HG02981 (cell line): ENCODE data around the gene CUX1.
"Not testable (repeated sequence)": the region's sequence is repeated elsewhere in the genome, so short reads cannot be mapped to it uniquely, and the experiment has no call there.

Experiments used
- ATAC-seq: cut with Tn5 transposase; IDR thresholded peaks from one replicate; pipeline ENCODE4 v1.9.1; 2021; ENCODE audit warnings: mild to moderate bottlenecking, moderate library complexity; ENCODE audit not compliant: unreplicated experiment

Gene CUX1

DNA sequence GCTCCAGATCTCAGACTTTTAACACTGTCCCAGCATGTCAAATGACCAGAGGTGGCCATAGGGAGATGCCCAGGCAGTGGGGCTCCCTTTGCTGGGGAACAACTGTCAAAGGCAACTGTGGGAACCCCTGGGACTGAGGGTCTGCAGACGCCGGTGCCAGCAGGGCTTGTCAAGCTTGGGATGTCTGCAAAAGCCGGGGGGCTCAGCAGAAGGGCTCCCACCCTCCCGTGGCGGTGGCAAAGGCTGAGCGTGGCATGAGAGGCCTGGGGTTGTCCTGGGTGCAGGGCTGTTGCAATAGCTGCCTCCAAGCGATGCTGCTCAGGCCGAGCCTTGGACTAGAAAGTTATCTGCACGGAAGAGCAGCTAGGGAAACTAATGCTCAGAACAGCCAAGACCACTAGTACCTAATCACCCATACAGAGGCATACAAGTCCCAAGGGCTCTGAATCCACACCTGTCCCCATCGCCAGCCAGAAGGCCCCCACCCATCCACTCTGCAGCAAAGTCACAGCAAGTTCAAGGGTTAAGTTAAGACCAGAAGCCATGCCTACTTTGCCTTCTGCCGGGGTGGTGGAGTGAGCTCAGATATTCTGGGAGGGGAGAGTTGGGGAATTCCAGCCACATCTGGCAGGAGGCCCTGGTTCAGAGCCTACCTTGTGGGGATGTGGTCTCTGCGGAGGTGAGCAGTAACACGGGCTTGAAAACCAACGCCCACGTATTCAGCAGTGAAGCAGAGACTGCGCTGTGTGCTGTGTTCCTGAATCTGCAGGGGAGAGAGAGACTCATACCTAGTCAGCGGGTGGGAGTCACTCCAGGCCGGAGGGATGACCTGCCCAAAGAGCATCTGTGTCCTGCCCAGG is 473.9 kb downstream of the CUX1 start:
- ATAC-seq, result peak; percentile 46

DNA sequence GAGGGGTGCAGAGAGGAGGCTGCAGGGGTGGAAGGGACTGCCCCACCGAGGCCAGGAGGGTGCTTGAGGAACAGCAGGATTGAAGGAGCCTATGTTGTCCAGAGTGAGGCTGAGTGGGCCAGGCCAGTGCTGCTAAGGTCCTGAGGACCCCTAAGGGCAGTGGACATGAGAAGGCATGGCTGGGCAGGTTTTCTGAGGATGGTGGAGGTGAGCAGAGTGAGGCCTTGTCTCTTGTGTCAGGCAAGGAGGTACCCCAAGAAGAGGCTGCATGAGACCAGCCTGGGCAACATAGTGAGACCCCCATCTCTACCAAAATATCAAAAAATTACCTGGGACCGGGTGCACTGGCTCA is 474.5 kb downstream of the CUX1 start:
- no peak for ATAC-seq

- ATAC-seq, result no peak
Measured at GRCh38 chr7:102292813-102293798, 475.7 kb downstream of the CUX1 start.

DNA sequence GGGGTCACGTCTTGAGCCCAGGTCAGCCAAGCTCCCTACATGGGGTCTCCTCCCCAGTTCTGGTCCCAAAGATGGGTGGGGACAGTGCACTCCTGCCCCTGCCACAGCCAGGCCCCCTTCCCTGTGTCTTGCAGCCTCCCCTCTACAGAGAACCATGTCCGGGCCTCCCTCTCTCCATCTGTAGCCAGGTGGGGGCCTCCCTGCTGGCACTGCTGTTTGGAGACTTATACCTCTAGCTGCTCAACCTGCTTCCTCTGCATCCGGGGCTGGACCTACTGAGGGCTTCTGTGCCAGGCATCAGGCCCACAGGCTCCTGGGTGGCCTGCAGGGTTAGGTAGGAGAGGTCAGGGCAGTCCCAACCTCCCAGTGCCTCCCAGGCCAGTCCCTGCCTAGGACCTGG is 477.2 kb downstream of the CUX1 start:
- ATAC-seq, result no peak

DNA sequence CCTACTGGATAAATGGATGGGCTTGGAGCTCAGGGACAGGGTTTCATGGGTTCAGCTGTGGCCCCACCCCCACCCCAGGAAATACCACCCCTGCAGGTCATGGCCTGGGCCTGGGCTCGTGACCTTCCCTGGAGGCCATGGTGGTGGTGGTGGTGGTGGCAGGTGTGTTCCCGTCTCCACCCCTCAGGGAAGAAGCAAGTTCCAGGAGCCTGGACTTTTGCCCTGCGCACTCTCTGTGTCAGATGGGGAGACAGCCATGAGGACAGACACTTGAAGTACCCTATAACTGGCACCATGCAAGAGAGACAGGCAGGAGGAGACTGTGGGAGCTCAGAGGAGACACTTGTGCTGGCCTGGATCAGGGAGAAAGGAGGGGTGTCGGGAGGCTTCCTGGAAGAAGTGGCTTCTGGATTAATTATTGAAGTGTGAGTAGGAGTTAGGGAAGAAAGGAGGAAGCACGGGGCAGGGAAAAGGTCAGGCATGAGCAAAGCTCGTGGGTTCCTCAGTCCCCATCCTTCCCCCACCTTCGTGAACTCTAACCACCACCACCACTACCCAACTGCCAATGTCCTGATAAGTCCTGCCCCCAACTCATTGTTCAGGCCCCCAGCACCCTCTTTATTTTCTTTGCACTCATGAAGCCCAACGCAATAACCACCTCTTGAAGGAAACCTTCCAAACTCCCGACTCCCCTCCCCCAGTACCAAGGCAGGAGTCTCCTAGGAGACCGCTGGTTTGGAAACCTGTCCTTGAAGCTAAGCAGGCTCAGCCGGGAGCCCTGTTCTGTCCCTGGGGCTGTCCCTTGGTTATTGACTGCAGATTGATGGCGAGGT is 478.1 kb downstream of the CUX1 start:
- ATAC-seq, result no peak

DNA sequence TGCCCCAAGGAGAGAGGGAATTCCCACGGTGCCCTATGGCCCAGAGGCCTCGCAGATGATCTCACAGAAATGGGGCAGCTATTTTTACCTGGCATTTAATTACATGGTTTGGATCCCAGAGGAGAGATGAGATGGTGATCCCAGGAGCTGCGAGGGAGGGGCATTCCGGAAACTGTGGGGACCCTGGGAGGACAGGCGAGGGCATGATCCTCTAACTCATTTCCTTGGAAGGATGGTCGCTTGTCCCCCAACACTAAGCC is 478.7 kb downstream of the CUX1 start:
- ATAC-seq, result no peak

GRCh38 chr7:102296514-102296913 is 479.1 kb downstream of the CUX1 start:
- ATAC-seq, result no peak

- ATAC-seq, result no peak
Measured at GRCh38 chr7:102297487-102298218, 480.2 kb downstream of the CUX1 start.

- no peak for ATAC-seq
Measured at GRCh38 chr7:102300643-102301221, 483.3 kb downstream of the CUX1 start.

DNA sequence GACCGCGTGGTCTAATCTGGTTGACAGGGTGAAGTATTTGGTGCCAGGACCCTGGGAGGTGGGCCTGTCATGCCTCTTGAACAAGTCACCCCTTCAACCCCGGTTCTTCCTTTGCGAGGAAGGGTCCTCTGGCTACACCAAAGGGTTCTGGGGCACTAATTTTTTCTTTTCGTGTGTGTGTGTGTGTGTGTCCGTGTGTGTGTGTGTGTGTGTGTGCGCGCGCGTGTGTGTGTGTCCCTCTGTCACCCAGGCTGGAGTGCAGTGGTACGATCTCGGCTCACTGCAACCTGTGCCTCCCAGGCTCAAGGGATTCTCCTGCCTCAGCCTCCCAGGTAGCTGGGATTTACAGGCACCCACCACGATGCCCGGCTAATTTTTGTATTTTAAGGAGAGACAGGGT is 483.9 kb downstream of the CUX1 start:
- ATAC-seq, result not testable (repeated sequence)

- ATAC-seq, result no peak
Measured at GRCh38 chr7:102302025-102302424, 484.6 kb downstream of the CUX1 start.

DNA sequence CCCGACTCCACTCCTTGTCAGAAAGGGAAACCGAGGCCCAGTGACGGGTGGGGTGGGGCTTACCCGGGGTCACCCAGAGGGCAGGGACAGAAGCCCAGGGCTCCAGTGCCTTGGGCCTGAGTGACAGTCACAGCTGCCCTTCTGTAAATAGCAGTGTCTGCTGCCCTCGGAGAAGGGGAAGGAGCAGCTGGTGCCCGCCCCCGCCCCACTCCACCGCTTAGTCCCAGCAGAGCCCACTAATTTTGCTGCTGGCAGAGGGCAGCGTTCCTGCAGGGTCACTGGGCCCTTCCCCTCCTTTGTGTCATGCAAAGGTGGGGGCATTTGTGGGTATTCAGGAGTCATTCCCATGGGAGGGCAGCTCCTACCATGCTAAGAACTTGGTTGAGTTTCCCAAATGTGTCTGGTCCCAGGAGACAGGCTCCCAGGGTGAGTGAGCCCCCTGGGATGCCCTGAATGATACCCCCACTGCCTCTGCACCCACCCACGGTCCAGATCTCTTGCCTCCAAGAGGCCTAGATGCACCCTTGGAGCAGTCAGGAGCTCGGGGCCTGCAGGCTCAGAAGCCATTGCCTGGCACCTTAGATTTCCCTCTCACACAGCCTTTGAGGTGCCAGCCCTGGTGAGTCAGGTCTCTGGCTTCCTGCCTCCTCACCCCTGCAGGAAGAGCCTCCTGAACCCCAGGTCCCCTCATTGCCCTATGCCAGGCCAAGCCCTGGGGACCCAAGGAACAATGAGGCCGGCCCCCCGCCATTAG is 486.4 kb downstream of the CUX1 start:
- no peak for ATAC-seq

- no peak for ATAC-seq
Measured at GRCh38 chr7:102304668-102305067, 487.2 kb downstream of the CUX1 start.

DNA sequence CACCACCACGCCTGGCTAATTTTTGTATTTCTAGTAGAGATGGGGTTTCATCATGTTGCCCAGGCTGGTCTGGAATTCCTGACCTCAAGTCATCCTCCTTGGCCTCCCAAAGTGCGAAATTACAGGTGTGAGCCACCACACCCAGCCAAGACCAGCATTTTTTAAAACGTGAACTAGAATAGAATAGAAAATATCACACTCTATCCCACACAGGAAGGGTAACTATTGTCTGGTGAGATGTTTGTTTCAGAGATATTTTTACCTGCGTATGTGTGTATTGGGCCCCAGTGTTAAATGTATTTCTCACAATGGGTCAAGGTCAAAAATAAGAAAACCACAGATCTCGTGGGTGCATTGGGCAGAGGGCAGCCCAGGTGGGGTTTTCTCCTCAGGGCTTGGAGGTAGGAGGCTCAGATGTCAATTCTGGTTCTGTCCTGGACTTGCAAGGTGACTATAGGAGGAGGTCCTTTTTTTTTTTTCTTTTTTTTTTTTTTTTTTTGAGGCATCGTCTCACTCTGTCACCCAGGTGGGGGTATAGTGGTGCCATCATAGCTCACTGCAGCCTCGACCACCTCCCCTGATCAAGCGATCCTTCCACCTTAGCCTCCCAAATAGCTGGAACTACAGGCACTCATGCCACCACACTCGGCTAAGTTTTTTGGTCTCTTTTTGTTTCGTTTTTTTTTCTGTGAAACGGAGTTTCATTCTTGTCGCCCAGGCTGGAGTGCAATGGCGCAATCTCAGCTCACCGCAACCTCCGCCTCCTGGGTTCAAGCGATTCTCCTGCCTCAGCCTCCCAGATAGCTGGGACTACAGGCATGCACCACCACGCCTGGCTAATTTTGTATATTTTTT is 488.2 kb downstream of the CUX1 start:
- no peak for ATAC-seq

DNA sequence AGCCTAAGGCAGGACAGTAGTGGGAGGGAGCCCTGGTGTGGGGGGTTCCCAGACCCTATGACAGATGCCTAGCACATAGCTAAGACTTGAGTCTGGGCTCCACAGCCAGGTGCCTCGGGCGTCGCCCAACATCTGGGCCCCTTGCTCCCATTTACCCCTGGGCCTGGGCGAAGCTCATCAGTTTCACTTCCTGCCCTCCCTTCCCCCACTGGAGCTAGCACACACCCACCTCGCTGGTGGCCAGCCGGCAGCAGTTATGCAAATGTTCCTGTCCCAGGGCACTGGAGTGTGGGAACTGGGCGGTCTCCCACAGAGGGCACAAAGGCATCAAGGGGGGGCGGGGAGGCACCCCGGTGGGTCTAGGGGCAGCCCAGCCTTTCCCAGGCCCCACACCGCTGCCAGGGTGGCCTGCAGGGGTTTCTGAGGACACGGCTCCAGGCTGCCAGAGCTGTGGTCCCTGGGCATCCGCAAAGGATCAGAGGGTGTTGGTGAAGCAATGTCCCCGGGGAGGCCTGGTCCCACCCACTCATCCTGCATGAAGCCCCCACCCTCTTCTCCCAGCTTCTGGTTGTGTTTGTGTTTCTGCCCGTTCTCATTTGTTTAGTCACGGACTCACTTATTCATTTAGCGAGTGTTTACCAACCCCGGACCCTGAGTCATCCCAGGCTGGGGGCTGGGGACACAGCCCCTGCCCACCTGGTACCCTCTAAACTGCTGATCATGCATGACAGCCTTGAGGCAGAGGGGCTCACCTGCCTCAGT is 489.7 kb downstream of the CUX1 start:
- peak; percentile 74 for ATAC-seq

DNA sequence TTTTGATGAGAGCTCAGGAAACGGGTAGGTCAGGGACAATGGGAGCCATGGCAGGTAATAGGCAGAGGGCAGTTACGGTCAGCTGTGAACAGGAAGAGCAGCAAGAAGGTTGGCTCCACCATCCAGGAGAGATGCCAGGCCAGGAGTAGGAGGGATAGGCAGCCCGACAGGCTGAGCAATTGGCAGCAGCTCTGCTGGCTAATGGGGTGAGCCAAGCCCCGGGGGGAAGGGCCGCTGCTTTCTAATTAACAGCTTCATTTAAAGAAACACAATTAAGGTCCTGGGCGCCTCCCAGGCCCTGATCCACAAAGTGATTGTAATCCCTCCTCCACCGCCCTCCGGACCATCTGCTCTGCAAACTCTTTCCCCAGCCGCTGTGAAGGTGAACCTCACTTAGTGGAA is 493.0 kb downstream of the CUX1 start:
- no peak for ATAC-seq

- ATAC-seq, result no peak
Measured at GRCh38 chr7:102312317-102312716, 494.9 kb downstream of the CUX1 start.
